ENCODE results near the gene TBC1D1. TPM values are rescaled to one million over a fixed set of nuclear protein-coding genes. Genes with fewer than 3 reads are reported as not detected.

The TBC1D1 gene
- total RNA-seq, 4 donors from 2014 or later = 111 to 176 (median 142) TPM

DNA sequence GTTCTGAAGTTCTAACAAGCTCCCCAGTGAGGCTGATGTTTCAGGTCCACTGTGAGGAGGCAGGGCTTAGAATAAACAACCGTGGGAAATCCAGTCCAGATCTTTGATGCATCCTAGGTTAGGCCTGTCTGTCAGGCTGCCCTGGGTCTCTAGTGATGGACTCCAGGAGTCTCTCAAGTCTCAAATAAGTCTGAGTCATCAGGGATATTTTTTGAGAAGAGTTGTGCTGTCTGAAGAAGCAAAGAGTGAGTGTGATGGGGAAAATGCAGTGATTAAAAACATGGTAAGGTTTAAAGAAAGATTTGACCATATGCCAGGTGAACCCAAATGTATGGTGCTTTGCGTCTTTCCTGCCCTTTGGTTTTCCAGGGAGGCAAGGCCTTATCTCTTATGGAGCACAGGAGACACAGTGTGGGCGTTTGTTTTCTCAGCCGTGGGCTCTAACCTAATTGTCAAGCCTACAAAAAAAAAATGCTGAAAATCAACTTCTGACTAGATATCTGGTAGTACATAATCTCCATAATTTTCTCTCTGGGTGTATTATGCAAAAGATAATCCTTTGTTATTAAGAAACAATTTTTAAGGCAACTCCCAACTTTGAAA lies 170.0 kb downstream of the TBC1D1 start:
- no peak for DNase-seq
- in situ Hi-C loops (cut with MboI; ENCODE audit: low sequenced_read_pairs in 4 of 4) = loop anchor here (10.0 to 25.0 kb wide), 4 partner anchors 114 to 676 kb away; no protein-coding TSS in a partner anchor
- H3K27me3 ChIP-seq = no peaks in the 10 kb centered on the region
- peaks cover 0 to 15% of the 10 kb centered on the region in 2 donors for H3K36me3 ChIP-seq
- no peak overlapping the region for H3K27ac ChIP-seq
- TF ChIP-seq CTCF (IDR thresholded peaks at IDR 0.05 in 4 of 5, conservative IDR thresholded peaks at IDR 0.05 in 1 of 5) (no peak), POLR2A (IDR thresholded peaks at IDR 0.05) (no peak)
- ATAC-seq = no peak
- H3K9me3 ChIP-seq = no peaks in the 10 kb centered on the region
- H3K4me3 ChIP-seq = no peak overlapping the region
- peaks cover 2 to 5% of the 10 kb centered on the region in 2 donors for H3K4me1 ChIP-seq
- intact Hi-C loops (cut with DNase I; ENCODE audit: low total_unique reads) = loop anchor here (5.0 to 10.0 kb wide), 3 partner anchors 74 to 616 kb away; no protein-coding TSS in a partner anchor

GRCh38 chr4:38062088-38062775 lies 171.3 kb downstream of the TBC1D1 start:
- intact Hi-C loops (cut with DNase I; ENCODE audit: low total_unique reads) = loop anchor here (1.0 to 10.0 kb wide), 5 partner anchors 73 to 721 kb away; partner anchors contain the start of gene TLR10
- H3K9me3 ChIP-seq = no peaks in the 10 kb centered on the region
- H3K27ac ChIP-seq = peak overlapping the region; percentile 3 to 60 (median 58)
- in situ Hi-C loops (cut with MboI; ENCODE audit: low sequenced_read_pairs in 4 of 4) = loop anchor here (10.0 to 25.0 kb wide), 4 partner anchors 113 to 675 kb away; no protein-coding TSS in a partner anchor
- peaks cover 0 to 14% of the 10 kb centered on the region in 2 donors for H3K36me3 ChIP-seq
- DNase-seq = peak; percentile 40 to 62
- peak; percentile 83 to 84 for ATAC-seq
- peaks cover 0 to 5% of the 10 kb centered on the region in 2 donors for H3K4me1 ChIP-seq
- peak; percentile 53 to 86 (median 65) for TF ChIP-seq CTCF (IDR thresholded peaks at IDR 0.05 in 4 of 5, conservative IDR thresholded peaks at IDR 0.05 in 1 of 5)
- TF ChIP-seq POLR2A (IDR thresholded peaks at IDR 0.05) = no peak
- H3K27me3 ChIP-seq = no peaks in the 10 kb centered on the region
- peak overlapping the region; percentile 20 to 43 (median 40) for H3K4me3 ChIP-seq

GRCh38 chr4:38062776-38063097 lies 171.9 kb downstream of the TBC1D1 start:
- peak overlapping the region in 1 of 4 donors; percentile 40 for H3K4me3 ChIP-seq
- in situ Hi-C loops (cut with MboI; ENCODE audit: low sequenced_read_pairs in 4 of 4) = loop anchor here (10.0 to 25.0 kb wide), 4 partner anchors 112 to 675 kb away; no protein-coding TSS in a partner anchor

GRCh38 chr4:38065176-38065575 lies 174.3 kb downstream of the TBC1D1 start:
- peaks cover 0 to 7% of the 10 kb centered on the region in 2 donors for H3K36me3 ChIP-seq
- TF ChIP-seq CTCF (IDR thresholded peaks at IDR 0.05 in 4 of 5, conservative IDR thresholded peaks at IDR 0.05 in 1 of 5) (no peak), POLR2A (IDR thresholded peaks at IDR 0.05) (no peak)
- no peaks in the 10 kb centered on the region for H3K9me3 ChIP-seq
- intact Hi-C loops (cut with DNase I; ENCODE audit: low total_unique reads) = loop anchor here (10.0 kb wide), 1 partner anchor 70 kb away; no protein-coding TSS in a partner anchor
- H3K27ac ChIP-seq = no peak overlapping the region
- no peak for ATAC-seq
- no peak for DNase-seq
- H3K4me1 ChIP-seq = peaks cover 0 to 5% of the 10 kb centered on the region in 2 donors
- in situ Hi-C loops (cut with MboI; ENCODE audit: low sequenced_read_pairs in 4 of 4) = loop anchor here (10.0 to 25.0 kb wide), 4 partner anchors 110 to 672 kb away; no protein-coding TSS in a partner anchor
- H3K27me3 ChIP-seq = no peaks in the 10 kb centered on the region
- no peak overlapping the region for H3K4me3 ChIP-seq

More at GRCh38 chr4:38062776-38063097, 171.9 kb downstream of the TBC1D1 start:
- ATAC-seq (peak; percentile 25 to 35), DNase-seq (no peak)
- peaks cover 0 to 16% of the 10 kb centered on the region in 2 donors for H3K36me3 ChIP-seq
- intact Hi-C loops (cut with DNase I; ENCODE audit: low total_unique reads) = loop anchor here (1.0 to 10.0 kb wide), 5 partner anchors 72 to 720 kb away; partner anchors contain the start of gene TLR10
- no peaks in the 10 kb centered on the region for H3K27me3 ChIP-seq
- H3K27ac ChIP-seq = peak overlapping the region; percentile 3 to 60 (median 58)
- H3K9me3 ChIP-seq = no peaks in the 10 kb centered on the region
- TF ChIP-seq POLR2A (IDR thresholded peaks at IDR 0.05) (no peak), CTCF (IDR thresholded peaks at IDR 0.05 in 4 of 5, conservative IDR thresholded peaks at IDR 0.05 in 1 of 5) (no peak)
- peaks cover 0 to 5% of the 10 kb centered on the region in 2 donors for H3K4me1 ChIP-seq
